HEK293 (cell line): Measurements from ENCODE around the gene BAIAP3.

Experiments used
- MZF1 ChIP-seq: fragments of 450-650 bp; formaldehyde crosslinking; IDR thresholded peaks from 2 replicates; pipeline ENCODE4 v1.5.1; 2017; ENCODE audit warnings: missing biosample characterization, missing genetic modification characterization, borderline replicate concordance
- ZNF214 ChIP-seq: fragments of 450-650 bp; formaldehyde crosslinking; IDR thresholded peaks from 2 replicates; pipeline ENCODE4 v1.5.1; 2017; ENCODE audit warnings: missing biosample characterization, mild to moderate bottlenecking, missing genetic modification characterization, borderline replicate concordance
- ZNF341 ChIP-seq: fragments of 450-650 bp; formaldehyde crosslinking; IDR thresholded peaks from 2 replicates; pipeline ENCODE4; 2016; ENCODE audit warnings: low read depth, missing biosample characterization, missing genetic modification characterization
- ZNF521 ChIP-seq: fragments of 450-650 bp; formaldehyde crosslinking; IDR thresholded peaks from 2 replicates; pipeline ENCODE4 v1.5.1; 2017; ENCODE audit warnings: missing biosample characterization, mild to moderate bottlenecking, missing genetic modification characterization
- ZNF768 ChIP-seq: fragments of 450-650 bp; formaldehyde crosslinking; IDR thresholded peaks from 2 replicates; pipeline ENCODE4 v1.5.1; 2018; ENCODE audit warnings: missing biosample characterization, mild to moderate bottlenecking, missing genetic modification characterization
- TF ChIP-seq, protein P1 (sequence below): fragments of 450-650 bp; formaldehyde crosslinking; IDR thresholded peaks from 2 replicates; pipeline ENCODE4 v1.5.1; 2016; ENCODE audit warnings: missing biosample characterization, missing genetic modification characterization
- TF ChIP-seq, protein P2 (sequence below): fragments of 450-650 bp; formaldehyde crosslinking; IDR thresholded peaks from 2 replicates; pipeline ENCODE4 v1.5.1; 2016; ENCODE audit warnings: missing biosample characterization, missing genetic modification characterization

DNA sequence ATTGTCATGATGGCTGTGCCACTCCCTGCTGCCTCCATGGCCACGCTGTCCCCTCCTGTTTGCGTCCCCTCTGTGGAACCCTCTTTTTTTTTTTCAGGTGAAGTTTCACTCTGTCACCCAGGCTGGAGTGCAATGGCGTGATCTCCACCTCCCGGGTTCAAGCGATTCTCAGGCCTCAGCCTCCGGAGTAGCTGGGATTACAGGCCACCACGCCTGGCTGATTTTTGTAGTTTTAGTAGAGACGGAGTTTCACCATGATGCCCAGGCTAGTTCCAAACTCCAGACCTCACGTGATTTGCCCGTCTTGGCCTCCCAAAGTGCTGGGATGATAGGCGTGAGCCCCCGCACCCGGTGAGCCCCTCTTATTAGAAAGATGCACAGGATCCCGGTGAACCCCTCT lies 35.0 kb upstream of the BAIAP3 start:
- TF ChIP-seq ZNF768 (tag by site-specific recombination) (no peak), ZNF521 (tag by site-specific recombination) (no peak), ZNF341 (tag by site-specific recombination) (no peak), ZNF214 (tag by site-specific recombination) (no peak), MZF1 (tag by site-specific recombination) (no peak)
- TF ChIP-seq, protein P1, sequence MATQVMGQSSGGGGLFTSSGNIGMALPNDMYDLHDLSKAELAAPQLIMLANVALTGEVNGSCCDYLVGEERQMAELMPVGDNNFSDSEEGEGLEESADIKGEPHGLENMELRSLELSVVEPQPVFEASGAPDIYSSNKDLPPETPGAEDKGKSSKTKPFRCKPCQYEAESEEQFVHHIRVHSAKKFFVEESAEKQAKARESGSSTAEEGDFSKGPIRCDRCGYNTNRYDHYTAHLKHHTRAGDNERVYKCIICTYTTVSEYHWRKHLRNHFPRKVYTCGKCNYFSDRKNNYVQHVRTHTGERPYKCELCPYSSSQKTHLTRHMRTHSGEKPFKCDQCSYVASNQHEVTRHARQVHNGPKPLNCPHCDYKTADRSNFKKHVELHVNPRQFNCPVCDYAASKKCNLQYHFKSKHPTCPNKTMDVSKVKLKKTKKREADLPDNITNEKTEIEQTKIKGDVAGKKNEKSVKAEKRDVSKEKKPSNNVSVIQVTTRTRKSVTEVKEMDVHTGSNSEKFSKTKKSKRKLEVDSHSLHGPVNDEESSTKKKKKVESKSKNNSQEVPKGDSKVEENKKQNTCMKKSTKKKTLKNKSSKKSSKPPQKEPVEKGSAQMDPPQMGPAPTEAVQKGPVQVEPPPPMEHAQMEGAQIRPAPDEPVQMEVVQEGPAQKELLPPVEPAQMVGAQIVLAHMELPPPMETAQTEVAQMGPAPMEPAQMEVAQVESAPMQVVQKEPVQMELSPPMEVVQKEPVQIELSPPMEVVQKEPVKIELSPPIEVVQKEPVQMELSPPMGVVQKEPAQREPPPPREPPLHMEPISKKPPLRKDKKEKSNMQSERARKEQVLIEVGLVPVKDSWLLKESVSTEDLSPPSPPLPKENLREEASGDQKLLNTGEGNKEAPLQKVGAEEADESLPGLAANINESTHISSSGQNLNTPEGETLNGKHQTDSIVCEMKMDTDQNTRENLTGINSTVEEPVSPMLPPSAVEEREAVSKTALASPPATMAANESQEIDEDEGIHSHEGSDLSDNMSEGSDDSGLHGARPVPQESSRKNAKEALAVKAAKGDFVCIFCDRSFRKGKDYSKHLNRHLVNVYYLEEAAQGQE (tag by site-specific recombination) = no peak
- TF ChIP-seq, protein P2, sequence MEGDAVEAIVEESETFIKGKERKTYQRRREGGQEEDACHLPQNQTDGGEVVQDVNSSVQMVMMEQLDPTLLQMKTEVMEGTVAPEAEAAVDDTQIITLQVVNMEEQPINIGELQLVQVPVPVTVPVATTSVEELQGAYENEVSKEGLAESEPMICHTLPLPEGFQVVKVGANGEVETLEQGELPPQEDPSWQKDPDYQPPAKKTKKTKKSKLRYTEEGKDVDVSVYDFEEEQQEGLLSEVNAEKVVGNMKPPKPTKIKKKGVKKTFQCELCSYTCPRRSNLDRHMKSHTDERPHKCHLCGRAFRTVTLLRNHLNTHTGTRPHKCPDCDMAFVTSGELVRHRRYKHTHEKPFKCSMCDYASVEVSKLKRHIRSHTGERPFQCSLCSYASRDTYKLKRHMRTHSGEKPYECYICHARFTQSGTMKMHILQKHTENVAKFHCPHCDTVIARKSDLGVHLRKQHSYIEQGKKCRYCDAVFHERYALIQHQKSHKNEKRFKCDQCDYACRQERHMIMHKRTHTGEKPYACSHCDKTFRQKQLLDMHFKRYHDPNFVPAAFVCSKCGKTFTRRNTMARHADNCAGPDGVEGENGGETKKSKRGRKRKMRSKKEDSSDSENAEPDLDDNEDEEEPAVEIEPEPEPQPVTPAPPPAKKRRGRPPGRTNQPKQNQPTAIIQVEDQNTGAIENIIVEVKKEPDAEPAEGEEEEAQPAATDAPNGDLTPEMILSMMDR (tag by site-specific recombination) = no peak
